Posterior cingulate gyrus (tissue), 11 donors: ENCODE results near the gene CACNG6.
"Not testable (repeated sequence)": the region's sequence is repeated elsewhere in the genome, so short reads cannot be mapped to it uniquely, and the experiment has no call there.

Experiments used
- DNase-seq, 10 donors: peaks; one replicate each; pipeline versions ENCODE4 v3.0.0 to v3.0.0-alpha.2; 2020 to 2021; ENCODE audit warnings: mixed read lengths in 3 of 10
- intact Hi-C: fragments of 100-400 bp; cut with DNase I; formaldehyde crosslinking; loops from one replicate; pipeline ENCODE4 v1.15.1; 2023

Gene CACNG6

GRCh38 chr19:54035215-54036178 is 44.1 kb downstream of the CACNG6 start:
- peak in 5 of 10 donors; percentile 27 to 84 (median 51) for DNase-seq
- intact Hi-C loops, result no loop called here

DNA sequence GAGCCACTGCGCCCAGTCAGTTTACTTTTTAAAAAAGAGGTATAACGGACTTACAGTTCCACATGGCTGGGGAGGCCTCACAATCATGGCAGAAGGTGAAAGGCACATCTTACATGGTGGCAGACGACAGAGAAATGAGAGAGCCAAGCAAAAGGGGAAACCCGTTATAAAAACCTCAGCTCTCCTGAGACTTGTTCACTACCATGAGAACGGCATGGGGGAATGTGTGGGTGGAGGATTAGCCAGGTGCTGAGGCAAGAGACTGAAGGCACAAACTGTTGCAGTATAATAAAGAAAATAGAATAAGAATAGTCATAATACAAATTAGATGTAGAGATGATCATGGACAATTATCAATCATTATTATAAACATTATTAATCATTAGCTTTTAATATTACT is 45.1 kb downstream of the CACNG6 start:
- intact Hi-C loops, DNase-seq: not testable (repeated sequence)

- intact Hi-C loops, result no loop called here
- no peak for DNase-seq
Measured at GRCh38 chr19:54040003-54040402, 48.6 kb downstream of the CACNG6 start.

DNA sequence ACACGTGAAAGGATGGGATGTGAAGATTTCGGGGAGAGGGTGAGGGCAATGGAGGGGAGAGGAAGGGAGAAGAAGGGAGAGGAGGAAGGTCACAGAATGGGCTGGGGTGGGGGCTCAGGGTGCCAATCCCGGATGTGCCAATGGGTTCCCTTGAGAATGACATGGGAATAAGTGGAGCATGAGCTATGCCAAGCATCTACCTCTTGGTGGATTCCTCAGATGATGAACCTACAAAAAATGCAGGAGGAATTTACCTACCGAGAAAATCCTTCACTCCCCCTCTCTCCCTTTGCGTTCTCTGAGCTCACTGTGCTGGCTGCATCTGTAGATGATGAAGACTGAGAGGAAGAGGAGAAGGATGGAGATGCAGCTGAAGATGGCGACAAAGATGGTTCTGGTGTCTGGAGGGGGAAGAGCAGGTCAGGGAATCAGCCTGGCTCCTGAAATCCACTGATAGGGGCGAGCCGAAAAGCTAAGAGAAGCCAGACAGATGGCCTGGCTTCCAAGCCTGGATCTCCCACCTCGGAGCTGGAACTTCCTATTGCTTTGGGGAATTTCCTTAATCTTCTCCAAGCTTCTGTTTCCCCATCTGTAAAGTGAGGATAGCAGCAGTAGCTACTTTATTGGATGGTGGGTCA is 50.7 kb downstream of the CACNG6 start:
- no peak for DNase-seq
- intact Hi-C loops, result no loop called here

- DNase-seq, result no peak
- intact Hi-C loops, result no loop called here
Measured at GRCh38 chr19:54042989-54043388, 51.6 kb downstream of the CACNG6 start.

- no peak for DNase-seq
- intact Hi-C loops, result no loop called here
Measured at GRCh38 chr19:54045771-54046170, 54.3 kb downstream of the CACNG6 start.

DNA sequence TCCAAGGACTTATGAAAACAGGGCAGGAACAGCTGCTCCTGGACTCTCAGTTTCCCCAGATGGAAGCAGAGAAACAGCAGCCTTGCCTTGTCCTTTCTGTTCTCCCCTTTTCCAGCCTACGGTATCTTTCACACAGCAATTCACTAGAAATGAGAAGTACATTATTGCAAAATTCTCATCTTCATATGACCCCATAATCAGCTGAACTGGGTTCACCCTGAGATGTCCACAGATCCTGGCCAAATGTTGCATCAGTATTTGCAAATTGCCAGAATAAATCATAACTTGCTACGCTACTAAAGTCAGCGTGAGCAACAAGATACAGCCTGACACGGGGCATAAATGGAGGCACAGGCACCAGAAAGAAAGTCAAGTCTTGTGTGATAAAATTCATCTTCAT is 56.2 kb downstream of the CACNG6 start:
- no peak for DNase-seq
- intact Hi-C loops, result no loop called here
